HEK293 (cell line): ENCODE measurements around the gene SEMA3D.
A peak's percentile ranks its signal among the peaks of the same experiment; 100 is the strongest.

Experiments used
- CTCF ChIA-PET: fragments of 350-600 bp; formaldehyde crosslinking; extraction: SDS; loops from one replicate; lab custom pipeline; 2021; ENCODE audit warnings: antibody characterized with exemption; lab: Yijun Ruan, JAX
- POLR2A ChIA-PET: fragments of 300-600 bp; formaldehyde crosslinking; extraction: SDS; loops from one replicate; lab custom pipeline; 2020; ENCODE audit warnings: antibody characterized with exemption, inconsistent platforms; lab: Yijun Ruan, JAX
- H3K27ac ChIP-seq: fragments of 200-500 bp; sonication (Bioruptor generic); 2 replicates; pipeline ENCODE4 v1.5.1; 2014; ENCODE audit warnings: low read depth, low read length, control low read depth, inconsistent platforms; ENCODE audit errors: extremely low read depth
- H3K36me3 ChIP-seq, 2 experiments: fragments of 200-500 bp in 1 of 2; sonication (Bioruptor generic) in 1 of 2; 1 replicate in 1 of 2; 2 replicates in 1 of 2; pipeline ENCODE4 v1.5.1; 2014 to 2017; ENCODE audit warnings: inconsistent platforms in 2 of 2, low read length in 2 of 2; ENCODE audit not compliant: control insufficient read depth in 2 of 2, insufficient read depth in 1 of 2
- H3K4me1 ChIP-seq: fragments of 200-500 bp; sonication (Bioruptor generic); 2 replicates; pipeline ENCODE4 v1.5.1; 2014; ENCODE audit warnings: mild to moderate bottlenecking, low read length, inconsistent platforms; ENCODE audit not compliant: control insufficient read depth, insufficient read depth
- H3K4me3 ChIP-seq: 2 replicates; pipeline ENCODE4 v1.5.1; 2011; ENCODE audit warnings: low read depth, mild to moderate bottlenecking, control low read depth, low read length, moderate library complexity
- H3K9me3 ChIP-seq: fragments of 200-500 bp; sonication (Bioruptor generic); 2 replicates; pipeline ENCODE4 v1.5.1; 2014; ENCODE audit warnings: low read depth, low read length, inconsistent platforms; ENCODE audit not compliant: control insufficient read depth, insufficient read depth
- CTCF ChIP-seq: fragments of 450-650 bp; formaldehyde crosslinking; IDR thresholded peaks from 2 replicates; pipeline ENCODE4 v1.5.1; 2016; ENCODE audit warnings: missing biosample characterization, missing genetic modification characterization
- GLI2 ChIP-seq: fragments of 450-650 bp; formaldehyde crosslinking; IDR thresholded peaks from 2 replicates; pipeline ENCODE4; 2017; ENCODE audit warnings: missing biosample characterization, missing genetic modification characterization, low read depth, borderline replicate concordance
- GLI4 ChIP-seq: fragments of 450-650 bp; formaldehyde crosslinking; IDR thresholded peaks from 2 replicates; pipeline ENCODE4 v1.5.1; 2016; ENCODE audit warnings: missing biosample characterization, missing genetic modification characterization
- HOXC10 ChIP-seq: sonication (generic); formaldehyde crosslinking; IDR thresholded peaks from 2 replicates; pipeline ENCODE4 v1.8.1; 2023; ENCODE audit warnings: mild to moderate bottlenecking, missing genetic modification reagents
- PRDM1 ChIP-seq: fragments of 450-650 bp; formaldehyde crosslinking; IDR thresholded peaks from 2 replicates; pipeline ENCODE4; 2016; ENCODE audit warnings: missing biosample characterization, missing genetic modification characterization
- PRDM10 ChIP-seq: fragments of 450-650 bp; formaldehyde crosslinking; IDR thresholded peaks from 2 replicates; pipeline ENCODE4 v1.5.1; 2016; ENCODE audit warnings: missing biosample characterization, missing genetic modification characterization
- ZBTB1 ChIP-seq: fragments of 450-650 bp; formaldehyde crosslinking; IDR thresholded peaks from 2 replicates; pipeline ENCODE4 v1.5.1; 2016; ENCODE audit warnings: missing biosample characterization, missing genetic modification characterization
- ZBTB11 ChIP-seq: fragments of 450-650 bp; formaldehyde crosslinking; conservative IDR thresholded peaks from 2 replicates; pipeline ENCODE4 v1.5.1; 2016; ENCODE audit warnings: low read depth, missing biosample characterization, missing genetic modification characterization
- ZBTB44 ChIP-seq: fragments of 450-650 bp; IDR thresholded peaks from 2 replicates; pipeline ENCODE4 v1.5.1; 2018; ENCODE audit warnings: missing biosample characterization, mild to moderate bottlenecking, missing genetic modification characterization
- ZBTB48 ChIP-seq: fragments of 450-650 bp; formaldehyde crosslinking; IDR thresholded peaks from 2 replicates; pipeline ENCODE4 v1.5.1; 2016; ENCODE audit warnings: missing biosample characterization, missing genetic modification characterization
- ZNF16 ChIP-seq: fragments of 450-650 bp; formaldehyde crosslinking; IDR thresholded peaks from 2 replicates; pipeline ENCODE4 v1.5.1; 2016; ENCODE audit warnings: low read depth, missing biosample characterization, missing genetic modification characterization
- ZNF184 ChIP-seq: fragments of 450-650 bp; IDR thresholded peaks from 2 replicates; pipeline ENCODE4 v1.5.1; 2018; ENCODE audit warnings: missing biosample characterization, mild to moderate bottlenecking, missing genetic modification characterization
- ZNF335 ChIP-seq: fragments of 450-650 bp; formaldehyde crosslinking; conservative IDR thresholded peaks from 2 replicates; pipeline ENCODE4 v1.5.1; 2016; ENCODE audit warnings: missing biosample characterization, missing genetic modification characterization
- ZNF521 ChIP-seq: fragments of 450-650 bp; formaldehyde crosslinking; IDR thresholded peaks from 2 replicates; pipeline ENCODE4 v1.5.1; 2017; ENCODE audit warnings: missing biosample characterization, mild to moderate bottlenecking, missing genetic modification characterization
- ZNF544 ChIP-seq: fragments of 450-650 bp; formaldehyde crosslinking; IDR thresholded peaks from 2 replicates; pipeline ENCODE4 v1.5.0; 2017; ENCODE audit warnings: missing biosample characterization, missing genetic modification characterization
- ZNF664 ChIP-seq: fragments of 450-650 bp; formaldehyde crosslinking; IDR thresholded peaks from 2 replicates; pipeline ENCODE4 v1.5.1; 2016; ENCODE audit warnings: missing biosample characterization, missing genetic modification characterization
- ZNF768 ChIP-seq: fragments of 450-650 bp; formaldehyde crosslinking; IDR thresholded peaks from 2 replicates; pipeline ENCODE4 v1.5.1; 2018; ENCODE audit warnings: missing biosample characterization, mild to moderate bottlenecking, missing genetic modification characterization
- ZNF776 ChIP-seq: fragments of 450-650 bp; formaldehyde crosslinking; IDR thresholded peaks from 2 replicates; pipeline ENCODE4 v1.5.0; 2017; ENCODE audit warnings: missing biosample characterization, missing genetic modification characterization, borderline replicate concordance
- TF ChIP-seq, protein P1 (sequence below): fragments of 450-650 bp; formaldehyde crosslinking; IDR thresholded peaks from 2 replicates; pipeline ENCODE4 v1.5.1; 2016; ENCODE audit warnings: missing biosample characterization, missing genetic modification characterization
- TF ChIP-seq, protein P2 (sequence below): fragments of 450-650 bp; formaldehyde crosslinking; IDR thresholded peaks from 2 replicates; pipeline ENCODE4 v1.5.1; 2016; ENCODE audit warnings: missing biosample characterization, missing genetic modification characterization

The SEMA3D gene

GRCh38 chr7:85186083-85186520, 754 bp downstream of the SEMA3D start:
- Histone ChIP-seq H3K27ac (peak overlapping the region; percentile 97), H3K36me3 (no peaks in the 10 kb centered on the region), H3K4me3 (peak overlapping the region; percentile 89), H3K4me1 (peaks cover 5% of the 10 kb centered on the region; the same call in 1 of the 2 replicates), H3K9me3 (no peaks in the 10 kb centered on the region)
- POLR2A ChIA-PET, result interaction anchor here (0.9 kb wide), 1 partner anchor 77 kb away, joined by 3 read pairs; no protein-coding TSS in a partner anchor
- CTCF ChIA-PET, result interaction anchor here (0.6 to 2.8 kb wide), 11 partner anchors 10 to 643 kb away, joined by 3 to 14 read pairs (median 3); no protein-coding TSS in a partner anchor
- no peak for TF ChIP-seq ZNF521
- TF ChIP-seq ZNF16 (tag by site-specific recombination), result no peak
- no peak; the same call in 1 of the 2 replicates for TF ChIP-seq ZNF335 (tag by site-specific recombination)
- TF ChIP-seq ZBTB44 (tag by site-specific recombination), result no peak
- no peak for TF ChIP-seq ZNF664 (tag by site-specific recombination)
- TF ChIP-seq ZBTB11 (tag by site-specific recombination), result peak; percentile 79
- TF ChIP-seq HOXC10, result no peak
- TF ChIP-seq PRDM10, result 0 out of 2 replicates have a peak, but pooled peaks have one; percentile 12
- TF ChIP-seq, protein P1, sequence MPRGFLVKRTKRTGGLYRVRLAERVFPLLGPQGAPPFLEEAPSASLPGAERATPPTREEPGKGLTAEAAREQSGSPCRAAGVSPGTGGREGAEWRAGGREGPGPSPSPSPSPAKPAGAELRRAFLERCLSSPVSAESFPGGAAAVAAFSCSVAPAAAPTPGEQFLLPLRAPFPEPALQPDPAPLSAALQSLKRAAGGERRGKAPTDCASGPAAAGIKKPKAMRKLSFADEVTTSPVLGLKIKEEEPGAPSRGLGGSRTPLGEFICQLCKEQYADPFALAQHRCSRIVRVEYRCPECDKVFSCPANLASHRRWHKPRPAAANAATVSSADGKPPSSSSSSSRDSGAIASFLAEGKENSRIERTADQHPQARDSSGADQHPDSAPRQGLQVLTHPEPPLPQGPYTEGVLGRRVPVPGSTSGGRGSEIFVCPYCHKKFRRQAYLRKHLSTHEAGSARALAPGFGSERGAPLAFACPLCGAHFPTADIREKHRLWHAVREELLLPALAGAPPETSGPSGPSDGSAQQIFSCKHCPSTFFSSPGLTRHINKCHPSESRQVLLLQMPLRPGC (tag by site-specific recombination), result no peak
- no peak for TF ChIP-seq ZBTB1 (tag by site-specific recombination)
- TF ChIP-seq ZBTB48 (tag by site-specific recombination), result peak; percentile 88
- TF ChIP-seq CTCF (tag by site-specific recombination), result no peak
- TF ChIP-seq ZNF776 (tag by site-specific recombination), result no peak
- TF ChIP-seq PRDM1 (tag by site-specific recombination), result no peak
- TF ChIP-seq GLI4 (tag by site-specific recombination), result no peak
- no peak for TF ChIP-seq GLI2 (tag by site-specific recombination)
- TF ChIP-seq, protein P2, sequence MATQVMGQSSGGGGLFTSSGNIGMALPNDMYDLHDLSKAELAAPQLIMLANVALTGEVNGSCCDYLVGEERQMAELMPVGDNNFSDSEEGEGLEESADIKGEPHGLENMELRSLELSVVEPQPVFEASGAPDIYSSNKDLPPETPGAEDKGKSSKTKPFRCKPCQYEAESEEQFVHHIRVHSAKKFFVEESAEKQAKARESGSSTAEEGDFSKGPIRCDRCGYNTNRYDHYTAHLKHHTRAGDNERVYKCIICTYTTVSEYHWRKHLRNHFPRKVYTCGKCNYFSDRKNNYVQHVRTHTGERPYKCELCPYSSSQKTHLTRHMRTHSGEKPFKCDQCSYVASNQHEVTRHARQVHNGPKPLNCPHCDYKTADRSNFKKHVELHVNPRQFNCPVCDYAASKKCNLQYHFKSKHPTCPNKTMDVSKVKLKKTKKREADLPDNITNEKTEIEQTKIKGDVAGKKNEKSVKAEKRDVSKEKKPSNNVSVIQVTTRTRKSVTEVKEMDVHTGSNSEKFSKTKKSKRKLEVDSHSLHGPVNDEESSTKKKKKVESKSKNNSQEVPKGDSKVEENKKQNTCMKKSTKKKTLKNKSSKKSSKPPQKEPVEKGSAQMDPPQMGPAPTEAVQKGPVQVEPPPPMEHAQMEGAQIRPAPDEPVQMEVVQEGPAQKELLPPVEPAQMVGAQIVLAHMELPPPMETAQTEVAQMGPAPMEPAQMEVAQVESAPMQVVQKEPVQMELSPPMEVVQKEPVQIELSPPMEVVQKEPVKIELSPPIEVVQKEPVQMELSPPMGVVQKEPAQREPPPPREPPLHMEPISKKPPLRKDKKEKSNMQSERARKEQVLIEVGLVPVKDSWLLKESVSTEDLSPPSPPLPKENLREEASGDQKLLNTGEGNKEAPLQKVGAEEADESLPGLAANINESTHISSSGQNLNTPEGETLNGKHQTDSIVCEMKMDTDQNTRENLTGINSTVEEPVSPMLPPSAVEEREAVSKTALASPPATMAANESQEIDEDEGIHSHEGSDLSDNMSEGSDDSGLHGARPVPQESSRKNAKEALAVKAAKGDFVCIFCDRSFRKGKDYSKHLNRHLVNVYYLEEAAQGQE (tag by site-specific recombination), result no peak
- no peak for TF ChIP-seq ZNF768 (tag by site-specific recombination)
- no peak for TF ChIP-seq ZNF544 (tag by site-specific recombination)
- no peak for TF ChIP-seq ZNF184 (tag by site-specific recombination)
